ENCODE measurements around the gene IGSF1. TPM values are rescaled to one million over a fixed set of nuclear protein-coding genes. Genes with fewer than 3 reads are reported as not detected.
A peak's percentile ranks its signal among the peaks of the same experiment; 100 is the strongest.

The IGSF1 gene
- total RNA-seq, 1 experiment from 2014 or later = 0.08 TPM

GRCh38 chrX:131289527-131289926, 421 bp upstream of the IGSF1 start:
- Histone ChIP-seq H3K27me3 (ENCODE audit: control insufficient read depth, insufficient read depth, low read length) (peaks cover 4% of the 10 kb centered on the region), H3K36me3 (ENCODE audit: control insufficient read depth, insufficient read depth, low read length) (no peaks in the 10 kb centered on the region), H3K27ac (ENCODE audit: low read length) (no peak overlapping the region), H3K4me3 (ENCODE audit: low read depth in 2 of 2, low read length in 2 of 2) (peak overlapping the region in 1 of 2 experiments; percentile 23; a peak in 1 of 4 replicates), H3K4me1 (ENCODE audit: control insufficient read depth, insufficient read depth, low read length) (no peaks in the 10 kb centered on the region), H3K9me3 (ENCODE audit: control insufficient read depth, insufficient read depth, low read depth, low read length) (no peaks in the 10 kb centered on the region)
- BruUV-seq (replicated peaks) = no TSS peak
- ChIA-PET POLR2A (no interaction called here), CTCF (no interaction called here)
- in situ Hi-C loops (cut with HindIII; ENCODE audit: low pct_unique_long_range_greater_than_20kb, low sequenced_read_pairs) (no loop called here), intact Hi-C loops (cut with micrococcal nuclease; ENCODE audit: unreplicated experiment) (no loop called here)
- ATAC-seq (no peak), DNase-seq (ENCODE audit: low read depth, low spot score) (no peak)
- no peak for TF ChIP-seq SIN3A (IDR thresholded peaks at IDR 0.05; ENCODE audit: borderline replicate concordance, insufficient read depth, low read depth, low read length)
- TF ChIP-seq CTCF (IDR thresholded peaks at IDR 0.05) = no peak
- TF ChIP-seq POLR2AphosphoS5 (IDR thresholded peaks at IDR 0.05; ENCODE audit: low read depth, low read length) = no peak
- no peak for TF ChIP-seq TCF7L2 (IDR thresholded peaks at IDR 0.05; ENCODE audit: low read depth, low read length)
- TF ChIP-seq REST (IDR thresholded peaks at IDR 0.05; ENCODE audit: insufficient read depth in 1 of 2, low read depth in 2 of 2, low read length in 1 of 2) = no peak

- no peaks in the 10 kb centered on the region; the same call in 1 of the 2 replicates for H3K27me3 ChIP-seq (ENCODE audit: control insufficient read depth, insufficient read depth, low read length)
- H3K27ac ChIP-seq (ENCODE audit: low read length) = no peak overlapping the region
- DNase-seq (ENCODE audit: low read depth, low spot score) (no peak), ATAC-seq (no peak)
- in situ Hi-C loops (cut with HindIII; ENCODE audit: low pct_unique_long_range_greater_than_20kb, low sequenced_read_pairs) (no loop called here), intact Hi-C loops (cut with micrococcal nuclease; ENCODE audit: unreplicated experiment) (no loop called here)
- POLR2A ChIA-PET = no interaction called here
- H3K9me3 ChIP-seq (ENCODE audit: control insufficient read depth, insufficient read depth, low read depth, low read length) = no peaks in the 10 kb centered on the region
- no peak for TF ChIP-seq CTCF (IDR thresholded peaks at IDR 0.05)
- no peaks in the 10 kb centered on the region for H3K36me3 ChIP-seq (ENCODE audit: control insufficient read depth, insufficient read depth, low read length)
- BruUV-seq (replicated peaks) = no TSS peak
- no peaks in the 10 kb centered on the region for H3K4me1 ChIP-seq (ENCODE audit: control insufficient read depth, insufficient read depth, low read length)
- CTCF ChIA-PET = interaction anchor here (0.6 kb wide), 1 partner anchor 583 kb away, joined by 4 read pairs; no protein-coding TSS in a partner anchor
- H3K4me3 ChIP-seq (ENCODE audit: low read depth in 2 of 2, low read length in 2 of 2) = no peak overlapping the region
Observed at GRCh38 chrX:131288188-131288587, 918 bp downstream of the IGSF1 start.

All from Panc1 (cell line).